Omental fat pad (tissue), 4 donors: ENCODE results near the gene CEP164. TPM values are rescaled to one million over a fixed set of nuclear protein-coding genes. Genes with fewer than 3 reads are reported as not detected.

Experiments used
- ATAC-seq: fragments of 150-250 bp; one replicate; pipeline ENCODE4 v1.9.1; 2016; ENCODE audit warnings: mild to moderate bottlenecking, moderate library complexity; ENCODE audit not compliant: low FRiP score
- DNase-seq: peaks from one replicate; pipeline ENCODE4 v3.0.0-alpha.2; 2019; ENCODE audit warnings: low spot score
- total RNA-seq, 4 donors: library from RNA; depleted of rRNA; stranded (reverse); fragments of >200 nt; gene quantifications; one replicate each; pipeline ENCODE4 v1.1.0, GENCODE V29; 2016
- TF ChIP-seq, protein P1 (sequence below), 3 donors: fragments of 450-650 bp; IDR thresholded peaks; one replicate each; pipeline ENCODE4 v1.5.1; 2016 to 2017; ENCODE audit warnings: antibody characterized with exemption in 3 of 3, mild to moderate bottlenecking in 3 of 3, moderate library complexity in 2 of 3

The CEP164 gene
- total RNA-seq, 4 donors from 2014 or later: 15.1 to 20.3 (median 19.4) TPM

- no peak for ATAC-seq
- no peak for DNase-seq
- TF ChIP-seq, protein P1, sequence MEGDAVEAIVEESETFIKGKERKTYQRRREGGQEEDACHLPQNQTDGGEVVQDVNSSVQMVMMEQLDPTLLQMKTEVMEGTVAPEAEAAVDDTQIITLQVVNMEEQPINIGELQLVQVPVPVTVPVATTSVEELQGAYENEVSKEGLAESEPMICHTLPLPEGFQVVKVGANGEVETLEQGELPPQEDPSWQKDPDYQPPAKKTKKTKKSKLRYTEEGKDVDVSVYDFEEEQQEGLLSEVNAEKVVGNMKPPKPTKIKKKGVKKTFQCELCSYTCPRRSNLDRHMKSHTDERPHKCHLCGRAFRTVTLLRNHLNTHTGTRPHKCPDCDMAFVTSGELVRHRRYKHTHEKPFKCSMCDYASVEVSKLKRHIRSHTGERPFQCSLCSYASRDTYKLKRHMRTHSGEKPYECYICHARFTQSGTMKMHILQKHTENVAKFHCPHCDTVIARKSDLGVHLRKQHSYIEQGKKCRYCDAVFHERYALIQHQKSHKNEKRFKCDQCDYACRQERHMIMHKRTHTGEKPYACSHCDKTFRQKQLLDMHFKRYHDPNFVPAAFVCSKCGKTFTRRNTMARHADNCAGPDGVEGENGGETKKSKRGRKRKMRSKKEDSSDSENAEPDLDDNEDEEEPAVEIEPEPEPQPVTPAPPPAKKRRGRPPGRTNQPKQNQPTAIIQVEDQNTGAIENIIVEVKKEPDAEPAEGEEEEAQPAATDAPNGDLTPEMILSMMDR (IDR thresholded peaks at IDR 0.05): no peak
Measured at GRCh38 chr11:117409511-117409910, 81.9 kb downstream of the CEP164 start.

GRCh38 chr11:117410238-117410637 lies 82.6 kb downstream of the CEP164 start:
- TF ChIP-seq, protein P1 (IDR thresholded peaks at IDR 0.05): no peak
- no peak for DNase-seq
- no peak for ATAC-seq

GRCh38 chr11:117410861-117411710 lies 83.4 kb downstream of the CEP164 start:
- ATAC-seq: no peak
- DNase-seq: no peak
- TF ChIP-seq, protein P1 (IDR thresholded peaks at IDR 0.05): no peak

GRCh38 chr11:117411736-117412135 lies 84.1 kb downstream of the CEP164 start:
- DNase-seq: no peak
- TF ChIP-seq, protein P1 (IDR thresholded peaks at IDR 0.05): no peak
- no peak for ATAC-seq

DNA sequence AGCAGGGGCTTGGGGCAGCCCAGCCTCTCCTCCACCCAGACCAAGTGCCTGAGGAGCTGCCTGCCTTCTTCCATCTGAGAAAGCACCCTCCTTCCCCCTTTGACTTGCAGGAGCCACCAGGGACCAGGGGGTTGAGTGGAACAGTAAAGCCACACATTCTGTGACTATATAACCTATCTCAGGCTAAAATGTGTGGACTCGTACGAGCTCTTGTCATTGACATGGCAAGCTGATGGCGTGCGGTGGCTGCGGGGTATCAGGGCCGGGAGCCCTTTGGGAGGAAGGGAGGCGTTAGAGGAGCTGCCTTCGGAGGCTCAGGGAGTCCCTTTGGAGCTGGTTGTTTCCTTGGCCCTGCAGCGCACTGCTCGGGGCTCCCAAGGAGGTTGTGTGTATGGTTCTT lies 84.5 kb downstream of the CEP164 start:
- ATAC-seq (no peak), DNase-seq (no peak)
- TF ChIP-seq, protein P1 (IDR thresholded peaks at IDR 0.05): no peak

DNA sequence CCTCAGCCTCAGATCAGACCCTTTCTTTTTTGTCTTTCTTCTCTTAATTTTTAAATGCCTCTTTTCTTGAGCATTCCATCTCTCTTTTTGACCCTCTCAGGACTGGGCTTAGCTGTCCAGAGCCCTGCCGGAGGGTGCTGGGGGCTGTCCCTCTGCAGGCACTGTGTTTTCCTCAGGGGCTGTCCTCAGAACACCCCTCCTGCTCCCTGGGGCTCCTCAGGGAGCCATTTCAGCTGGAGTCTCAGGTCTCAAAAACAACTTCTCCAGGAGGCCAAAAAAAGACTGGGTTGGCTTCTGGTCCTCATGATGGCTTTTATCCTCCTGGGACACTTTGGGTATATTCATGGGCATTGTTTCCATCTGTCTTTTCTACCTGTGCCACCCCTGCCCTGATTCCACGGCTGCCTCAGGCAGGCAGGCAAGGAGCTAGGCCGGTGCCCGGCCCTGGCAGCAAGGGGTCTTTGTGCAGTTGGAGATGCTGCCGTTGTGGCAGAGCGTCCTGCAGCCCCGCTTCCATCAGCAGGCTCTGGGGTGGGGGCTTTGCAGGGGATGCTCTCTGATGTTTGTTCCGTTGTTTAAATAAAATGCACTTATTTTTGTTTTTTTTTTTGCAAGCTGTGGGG lies 85.1 kb downstream of the CEP164 start:
- no peak for DNase-seq

More for the DNA sequence above, 85.1 kb downstream of the CEP164 start:
- ATAC-seq: no peak
- TF ChIP-seq, protein P1 (IDR thresholded peaks at IDR 0.05): no peak
